Liver (tissue), 9 donors: Measurements from ENCODE around the gene SMG6. TPM values are rescaled to one million over a fixed set of nuclear protein-coding genes. Genes with fewer than 3 reads are reported as not detected.

Experiments used
- DNase-seq: peaks from one replicate; pipeline ENCODE4 v3.0.0-alpha.2; 2017; ENCODE audit warnings: low spot score
- H3K27ac ChIP-seq, 2 donors: one replicate each; pipeline ENCODE4 v1.7.0; 2013; ENCODE audit warnings: inconsistent platforms in 2 of 2, low read length in 2 of 2, control low read depth in 1 of 2, low read depth in 1 of 2, mild to moderate bottlenecking in 1 of 2
- H3K27me3 ChIP-seq, 4 donors: one replicate each; pipeline versions ENCODE4 v1.6.1 to v1.7.0; 2013; ENCODE audit warnings: low read length in 3 of 4, inconsistent platforms in 1 of 4, mild to moderate bottlenecking in 1 of 4, moderate library complexity in 1 of 4; ENCODE audit not compliant: control insufficient read depth in 4 of 4, insufficient read depth in 4 of 4
- H3K36me3 ChIP-seq, 4 donors: one replicate each; pipeline versions ENCODE4 v1.6.1 to v1.7.0; 2013; ENCODE audit warnings: low read length in 3 of 4, mild to moderate bottlenecking in 3 of 4, low read depth in 1 of 4, moderate library complexity in 1 of 4; ENCODE audit not compliant: control insufficient read depth in 4 of 4, insufficient read depth in 3 of 4
- H3K4me1 ChIP-seq, 4 donors: one replicate each; pipeline versions ENCODE4 v1.6.1 to v1.7.0; 2013; ENCODE audit warnings: low read length in 3 of 4, mild to moderate bottlenecking in 3 of 4, moderate library complexity in 1 of 4; ENCODE audit not compliant: control insufficient read depth in 4 of 4, insufficient read depth in 4 of 4
- H3K4me3 ChIP-seq, 3 donors: one replicate each; pipeline versions ENCODE4 v1.6.1 to v1.7.0; 2013; ENCODE audit warnings: low read length in 3 of 3, control low read depth in 1 of 3, low read depth in 1 of 3, mild to moderate bottlenecking in 1 of 3
- H3K9ac ChIP-seq, 2 donors: one replicate each; pipeline ENCODE4 v1.7.0; 2013; ENCODE audit warnings: low read length in 2 of 2, mild to moderate bottlenecking in 2 of 2, moderate library complexity in 2 of 2, control low read depth in 1 of 2, low read depth in 1 of 2
- H3K9me3 ChIP-seq, 4 donors: one replicate each; pipeline versions ENCODE4 v1.6.1 to v1.7.0; 2013; ENCODE audit warnings: low read length in 3 of 4; ENCODE audit not compliant: control insufficient read depth in 4 of 4
- ATF3 ChIP-seq: IDR thresholded peaks from 2 replicates; pipeline ENCODE4 v1.6.1; 2016; ENCODE audit warnings: antibody characterized with exemption
- CTCF ChIP-seq: fragments of 150-350 bp; IDR thresholded peaks from 2 replicates; pipeline ENCODE4 v1.5.1; 2017; ENCODE audit warnings: improper control_type of control experiment, low read depth, low read length; ENCODE audit not compliant: missing input control
- EGR1 ChIP-seq, 2 donors: IDR thresholded peaks; 2 replicates each; pipeline ENCODE4 v1.6.1; 2016 to 2018; ENCODE audit warnings: antibody characterized with exemption in 2 of 2, low read depth in 2 of 2
- FOXA1 ChIP-seq: IDR thresholded peaks from 2 replicates; pipeline ENCODE4 v1.6.1; 2016; ENCODE audit warnings: antibody characterized with exemption
- FOXA2 ChIP-seq: IDR thresholded peaks from 2 replicates; pipeline ENCODE4 v1.6.1; 2016; ENCODE audit warnings: antibody characterized with exemption
- GABPA ChIP-seq, 2 donors: IDR thresholded peaks in 1 of 2; conservative IDR thresholded peaks in 1 of 2; 2 replicates each; pipeline ENCODE4 v1.6.1; 2016; ENCODE audit warnings: antibody characterized with exemption in 2 of 2, mild to moderate bottlenecking in 1 of 2, moderate library complexity in 1 of 2
- HNF4A ChIP-seq, 2 donors: conservative IDR thresholded peaks; 2 replicates each; pipeline ENCODE4 v1.6.1; 2016; ENCODE audit warnings: antibody characterized with exemption in 2 of 2, mild to moderate bottlenecking in 2 of 2
- HNF4G ChIP-seq: IDR thresholded peaks from 2 replicates; pipeline ENCODE4 v1.6.1; 2016; ENCODE audit warnings: antibody characterized with exemption
- JUND ChIP-seq, 2 donors: IDR thresholded peaks; 2 replicates each; pipeline ENCODE4 v1.6.1; 2016; ENCODE audit warnings: antibody characterized with exemption in 2 of 2
- MAX ChIP-seq: IDR thresholded peaks from 2 replicates; pipeline ENCODE4 v1.6.1; 2016; ENCODE audit warnings: antibody characterized with exemption
- NR2F2 ChIP-seq: IDR thresholded peaks from 2 replicates; pipeline ENCODE4 v1.6.1; 2016; ENCODE audit warnings: antibody characterized with exemption
- RAD21 ChIP-seq, 2 donors: IDR thresholded peaks; 2 replicates each; pipeline ENCODE4 v1.6.1; 2016; ENCODE audit warnings: antibody characterized with exemption in 2 of 2, mild to moderate bottlenecking in 2 of 2
- REST ChIP-seq: IDR thresholded peaks from 2 replicates; pipeline ENCODE4 v1.6.1; 2016; ENCODE audit warnings: antibody characterized with exemption, mild to moderate bottlenecking
- RXRA ChIP-seq, 2 donors: IDR thresholded peaks; 2 replicates each; pipeline ENCODE4 v1.6.1; 2017 to 2018; ENCODE audit warnings: antibody characterized with exemption in 2 of 2, mild to moderate bottlenecking in 1 of 2
- SP1 ChIP-seq: IDR thresholded peaks from 2 replicates; pipeline ENCODE4 v1.6.1; 2018; ENCODE audit warnings: antibody characterized with exemption, mild to moderate bottlenecking
- TAF1 ChIP-seq: conservative IDR thresholded peaks from 2 replicates; pipeline ENCODE4 v1.6.1; 2016; ENCODE audit warnings: antibody characterized with exemption, mild to moderate bottlenecking
- YY1 ChIP-seq: IDR thresholded peaks from 2 replicates; pipeline ENCODE4 v1.6.1; 2016; ENCODE audit warnings: antibody characterized with exemption, mild to moderate bottlenecking
- ZBTB33 ChIP-seq: IDR thresholded peaks from 2 replicates; pipeline ENCODE4 v1.6.1; 2016; ENCODE audit warnings: antibody characterized with exemption
- WGBS: extraction: QIAGEN DNeasy Blood & Tissue Kit; methylation state at CpG from one replicate; pipeline ENCODE4 v1.1.7; 2013; 5-methylcytosine and 5-hydroxymethylcytosine counted together
- polyA plus RNA-seq, 2 donors: library from polyadenylated mRNA; stranded (reverse) in 1 of 2; unstranded in 1 of 2; fragments of 200-250 nt in 1 of 2; fragments of >200 nt in 1 of 2; fragmentation: Nextera tagmentation in 1 of 2; extraction: Ambion mirVana in 1 of 2; gene quantifications; one replicate each; pipeline versions ENCODE4 v1.2.1 to v1.2.3, GENCODE V29; 2013 to 2015
- total RNA-seq, 2 donors: library from RNA; depleted of rRNA; stranded (reverse); fragments of >200 nt; gene quantifications; one replicate each; pipeline ENCODE4 v1.2.3, GENCODE V29; 2014
- donor health status: healthy.
- donor health status: healthy.
- donor health status: healthy.
- donor health status: healthy.
- donor health status: healthy.

The SMG6 gene
- total and polyA plus RNA-seq, 4 donors: 4.9 to 12.0 (median 8.2) TPM

GRCh38 chr17:2250140-2251095 is 53.2 kb downstream of the SMG6 start:
- Histone ChIP-seq H3K27ac (no peak overlapping the region), H3K27me3 (no peaks in the 10 kb centered on the region), H3K36me3 (peaks cover 3 to 6% (median 4%) of the 10 kb centered on the region in 4 donors), H3K9me3 (no peaks in the 10 kb centered on the region), H3K4me1 (no peaks in the 10 kb centered on the region), H3K9ac (no peak overlapping the region), H3K4me3 (no peak overlapping the region)
- no peak for DNase-seq
- no peak for TF ChIP-seq REST
- TF ChIP-seq NR2F2: no peak
- no peak for TF ChIP-seq JUND (IDR thresholded peaks at IDR 0.05)
- TF ChIP-seq SP1: no peak
- TF ChIP-seq FOXA2: no peak
- TF ChIP-seq GABPA (IDR thresholded peaks at IDR 0.05 in 1 of 2, conservative IDR thresholded peaks at IDR 0.05 in 1 of 2): no peak
- TF ChIP-seq RXRA (IDR thresholded peaks at IDR 0.05): no peak
- TF ChIP-seq CTCF: no peak
- no peak for TF ChIP-seq MAX
- TF ChIP-seq YY1: no peak
- no peak for TF ChIP-seq EGR1 (IDR thresholded peaks at IDR 0.05; ENCODE audit: low read depth in 2 of 2)
- no peak for TF ChIP-seq ZBTB33
- TF ChIP-seq RAD21 (IDR thresholded peaks at IDR 0.05): no peak
- 95% methylated on average over 12 of the region's 12 CpGs for WGBS

- no peak overlapping the region for H3K9ac ChIP-seq
- WGBS: 88% methylated on average over 4 of the region's 4 CpGs
- no peaks in the 10 kb centered on the region for H3K9me3 ChIP-seq
- H3K4me3 ChIP-seq: no peak overlapping the region
- TF ChIP-seq RAD21 (IDR thresholded peaks at IDR 0.05) (no peak), NR2F2 (no peak), HNF4A (conservative IDR thresholded peaks at IDR 0.05) (no peak), ATF3 (no peak), YY1 (no peak), FOXA1 (no peak), SP1 (no peak), TAF1 (no peak), CTCF (no peak), HNF4G (no peak), MAX (no peak), FOXA2 (no peak), RXRA (IDR thresholded peaks at IDR 0.05) (no peak)
- H3K27me3 ChIP-seq: no peaks in the 10 kb centered on the region
- peaks cover 0 to 3% (median 0%) of the 10 kb centered on the region in 4 donors for H3K4me1 ChIP-seq
- DNase-seq: no peak
- peaks cover 1 to 9% (median 6%) of the 10 kb centered on the region in 4 donors for H3K36me3 ChIP-seq
- H3K27ac ChIP-seq: no peak overlapping the region
Observed at GRCh38 chr17:2247005-2247404, 56.6 kb downstream of the SMG6 start.
